Glutamatergic neuron (in vitro differentiated cells): ENCODE data around the gene CTNNBIP1. TPM values are rescaled to one million over a fixed set of nuclear protein-coding genes. Genes with fewer than 3 reads are reported as not detected.

Experiments
- DNase-seq: peaks from one replicate; pipeline ENCODE4 v3.0.0; 2022
- H3K27ac Mint-ChIP-seq: one replicate; pipeline ENCODE4 v1.8.0; 2020; ENCODE audit warnings: mild to moderate bottlenecking, mixed read lengths, inconsistent platforms; ENCODE audit not compliant: unreplicated experiment
- H3K27me3 Mint-ChIP-seq: one replicate; pipeline ENCODE4 v1.8.0; 2020; ENCODE audit warnings: mild to moderate bottlenecking, moderate library complexity, mixed read lengths, inconsistent platforms; ENCODE audit not compliant: unreplicated experiment
- H3K36me3 Mint-ChIP-seq: one replicate; pipeline ENCODE4 v1.8.0; 2020; ENCODE audit warnings: mild to moderate bottlenecking, mixed read lengths, inconsistent platforms; ENCODE audit not compliant: unreplicated experiment
- H3K4me1 Mint-ChIP-seq: one replicate; pipeline ENCODE4 v1.8.0; 2020; ENCODE audit warnings: mild to moderate bottlenecking, low read depth, mixed read lengths, inconsistent platforms; ENCODE audit not compliant: unreplicated experiment
- H3K4me3 Mint-ChIP-seq: one replicate; pipeline ENCODE4 v1.8.0; 2020; ENCODE audit warnings: mild to moderate bottlenecking, mixed read lengths, inconsistent platforms; ENCODE audit not compliant: unreplicated experiment
- H3K9me3 Mint-ChIP-seq: one replicate; pipeline ENCODE4 v1.8.0; 2020; ENCODE audit warnings: mild to moderate bottlenecking, moderate library complexity, mixed read lengths, inconsistent platforms; ENCODE audit not compliant: unreplicated experiment
- CTCF ChIP-seq: fragments of 200-600 bp; sonication (generic); IDR thresholded peaks from one replicate; pipeline ENCODE4 v1.5.0; 2021; ENCODE audit not compliant: partially characterized antibody, unreplicated experiment
- total RNA-seq: library from RNA; stranded (reverse); fragmentation: NEBNext Ultra II Directional; extraction: Animal tissue kit (Norgen Biotek cat#: 25700); gene quantifications from one replicate; pipeline ENCODE4 v1.2.1, GENCODE V29; 2021; ENCODE audit not compliant: unreplicated experiment

The CTNNBIP1 gene
- total RNA-seq, 1 donor from 2014 or later: 50.7 TPM

DNA sequence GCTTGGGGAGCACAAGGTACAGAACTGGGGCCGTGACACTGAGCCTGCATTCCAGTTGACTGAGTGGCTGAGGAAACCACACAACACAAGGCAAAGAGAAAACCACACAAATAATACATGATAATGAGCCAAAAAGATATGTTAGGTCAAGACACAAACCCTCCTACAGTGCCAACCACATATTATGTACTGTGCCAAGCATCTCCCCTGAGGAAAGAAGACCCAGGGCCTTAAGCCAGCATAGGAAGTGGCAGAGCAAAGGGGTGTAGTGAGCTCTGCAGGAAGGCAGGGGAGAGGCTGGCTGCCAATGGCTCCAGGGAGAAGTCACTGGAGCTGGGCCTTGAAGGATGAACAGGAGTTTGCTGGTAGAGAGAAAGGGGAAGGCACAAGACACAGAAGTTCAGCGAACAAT lies 28.2 kb downstream of the CTNNBIP1 start:
- Mint-ChIP-seq H3K4me1 (peaks cover 12% of the 10 kb centered on the region), H3K27ac (no peak overlapping the region), H3K9me3 (peaks cover 4% of the 10 kb centered on the region), H3K36me3 (no peaks in the 10 kb centered on the region), H3K4me3 (no peak overlapping the region), H3K27me3 (no peaks in the 10 kb centered on the region)
- no peak for DNase-seq
- TF ChIP-seq CTCF: no peak

DNA sequence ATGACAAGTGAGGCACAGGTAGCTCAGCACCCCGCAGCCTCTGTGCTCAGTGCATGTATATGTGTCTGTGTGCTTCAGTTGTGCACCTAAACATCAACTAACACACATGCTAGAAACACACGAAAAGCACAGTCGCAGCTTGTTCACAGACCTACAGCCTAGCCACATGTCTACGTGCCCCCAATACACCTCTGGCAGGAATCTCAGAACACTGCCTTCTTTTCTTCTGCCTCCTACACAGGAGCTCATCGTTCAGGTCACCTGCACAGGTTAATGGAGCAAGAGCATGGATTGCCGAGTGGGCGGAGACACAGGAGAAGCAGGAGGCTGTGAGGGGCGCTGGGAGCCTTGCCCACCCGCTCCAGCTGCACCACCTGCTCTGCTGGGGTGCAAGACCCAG lies 31.7 kb downstream of the CTNNBIP1 start:
- H3K4me1 Mint-ChIP-seq: peaks cover 13% of the 10 kb centered on the region
- H3K36me3 Mint-ChIP-seq: no peaks in the 10 kb centered on the region
- H3K27ac Mint-ChIP-seq: no peak overlapping the region
- H3K9me3 Mint-ChIP-seq: peaks cover 9% of the 10 kb centered on the region
- no peak overlapping the region for H3K4me3 Mint-ChIP-seq
- TF ChIP-seq CTCF: no peak
- DNase-seq: no peak
- no peaks in the 10 kb centered on the region for H3K27me3 Mint-ChIP-seq

DNA sequence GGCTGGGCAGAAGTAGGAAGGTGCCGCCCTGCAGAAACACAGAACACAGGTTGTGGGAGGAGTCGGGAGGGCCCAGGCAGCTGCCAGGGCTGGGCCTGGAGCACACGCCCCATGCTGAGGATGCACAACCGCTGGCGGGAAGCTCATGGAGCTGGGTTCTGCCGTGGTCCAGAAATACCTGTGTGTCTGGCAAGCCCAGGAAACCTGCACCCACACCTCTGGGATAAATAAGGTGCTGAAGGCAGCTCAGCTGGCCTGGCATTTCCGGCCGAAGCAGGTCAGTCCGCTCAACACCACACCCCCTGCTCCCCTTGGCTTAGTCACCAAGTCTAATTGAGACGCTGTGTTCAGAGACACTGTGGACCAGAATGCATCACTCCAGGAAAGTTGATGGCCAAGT lies 32.1 kb downstream of the CTNNBIP1 start:
- no peak overlapping the region for H3K27ac Mint-ChIP-seq
- H3K27me3 Mint-ChIP-seq: no peaks in the 10 kb centered on the region
- peaks cover 15% of the 10 kb centered on the region for H3K4me1 Mint-ChIP-seq
- no peak overlapping the region for H3K4me3 Mint-ChIP-seq
- no peak for DNase-seq
- no peaks in the 10 kb centered on the region for H3K36me3 Mint-ChIP-seq
- no peak for TF ChIP-seq CTCF
- H3K9me3 Mint-ChIP-seq: peaks cover 9% of the 10 kb centered on the region

GRCh38 chr1:9875636-9876000 lies 34.5 kb downstream of the CTNNBIP1 start:
- peaks cover 16% of the 10 kb centered on the region for H3K4me1 Mint-ChIP-seq
- peaks cover 5% of the 10 kb centered on the region for H3K9me3 Mint-ChIP-seq
- H3K27ac Mint-ChIP-seq: no peak overlapping the region
- no peak for DNase-seq
- H3K36me3 Mint-ChIP-seq: no peaks in the 10 kb centered on the region
- no peak for TF ChIP-seq CTCF
- no peak overlapping the region for H3K4me3 Mint-ChIP-seq
- H3K27me3 Mint-ChIP-seq: no peaks in the 10 kb centered on the region

DNA sequence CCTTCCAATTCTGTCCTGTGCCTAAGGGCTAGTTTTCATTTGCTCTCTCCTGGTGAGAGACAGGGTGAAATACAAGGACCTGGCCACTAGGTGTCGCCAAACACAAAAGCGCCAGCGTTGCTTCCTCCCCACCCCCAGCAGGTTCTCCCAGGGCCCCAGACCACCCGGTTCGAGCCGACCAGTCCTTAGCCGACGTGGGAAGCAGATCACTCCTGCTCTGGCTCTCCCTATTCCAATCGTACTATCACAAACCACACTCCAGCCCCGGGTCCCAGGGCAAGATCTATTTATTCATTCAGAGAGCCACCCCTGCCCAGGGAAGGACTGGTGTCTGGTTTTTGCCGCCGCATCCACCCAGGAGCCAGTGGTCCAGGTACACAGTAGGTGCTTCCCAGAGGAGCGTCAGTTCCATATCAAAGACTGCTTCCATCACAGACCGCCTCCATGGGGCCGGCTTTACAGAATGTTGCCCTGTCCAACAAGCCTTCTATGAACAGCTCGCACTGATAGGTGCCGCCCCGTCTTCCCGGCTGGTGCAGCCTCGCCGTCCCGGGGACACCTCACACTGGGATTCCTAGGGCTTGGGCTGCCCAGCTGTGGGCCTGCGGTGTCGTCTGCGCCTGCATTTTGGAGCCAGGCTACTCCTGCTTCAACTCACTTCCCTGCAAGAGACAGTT lies 35.0 kb downstream of the CTNNBIP1 start:
- Mint-ChIP-seq H3K9me3 (peaks cover 5% of the 10 kb centered on the region), H3K27me3 (no peaks in the 10 kb centered on the region), H3K4me1 (peaks cover 16% of the 10 kb centered on the region), H3K36me3 (no peaks in the 10 kb centered on the region), H3K27ac (peak overlapping the region; percentile 31), H3K4me3 (peak overlapping the region; percentile 41)
- DNase-seq: peak; percentile 87
- TF ChIP-seq CTCF: peak; percentile 94
